GM19043 (cell line): Measurements from ENCODE around the gene NDUFB5.

Source experiments
- ATAC-seq: cut with Tn5 transposase; IDR thresholded peaks from one replicate; pipeline ENCODE4 v1.9.1; 2021; ENCODE audit warnings: low read depth; ENCODE audit not compliant: unreplicated experiment

Gene NDUFB5

DNA sequence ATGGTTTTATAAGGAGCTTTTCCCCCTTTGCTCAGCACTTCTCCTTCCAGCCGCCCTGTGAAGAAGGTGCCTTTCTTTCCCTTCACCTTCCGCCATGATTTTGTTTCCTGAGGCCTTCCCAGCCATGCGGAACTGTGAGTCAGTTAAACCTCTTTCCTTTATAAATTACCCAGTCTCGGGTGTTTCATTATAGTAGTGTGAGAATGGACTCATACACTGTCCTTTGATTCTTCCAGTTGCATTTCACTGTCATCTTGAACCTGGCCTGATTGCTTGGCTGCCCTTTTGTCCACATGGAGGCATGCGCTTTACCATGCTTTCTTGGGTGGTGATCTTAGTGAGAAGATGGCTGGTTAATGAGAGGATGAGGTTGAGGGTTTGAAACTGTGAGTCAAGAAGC, 71.5 kb downstream of the NDUFB5 start:
- no peak for ATAC-seq
